NCI-H1436 treated with DMSO at 0.1 percent for 48 hours (cell line): ENCODE measurements around the gene MMP13.
"Not testable (repeated sequence)": the region's sequence is repeated elsewhere in the genome, so short reads cannot be mapped to it uniquely, and the experiment has no call there.

Source experiments
- DNase-seq: peaks from one replicate; lab custom pipeline; 2025; lab: John Stamatoyannopoulos, UW

The MMP13 gene

GRCh38 chr11:102955624-102956023, at the start of gene MMP13:
MMP13 (minus strand) TSS chr11:102955732; CDS start chr11:102955705, 27 bp downstream.
- no peak for DNase-seq

GRCh38 chr11:103004234-103004633, 48.7 kb upstream of the MMP13 start:
- DNase-seq, result not testable (repeated sequence)

GRCh38 chr11:102994105-102994504, 38.6 kb upstream of the MMP13 start:
- DNase-seq, result no peak

- DNase-seq, result no peak
Measured at GRCh38 chr11:102991776-102992175, 36.2 kb upstream of the MMP13 start.

- DNase-seq, result no peak
Measured at GRCh38 chr11:102990145-102990544, 34.6 kb upstream of the MMP13 start.

- DNase-seq, result no peak
Measured at GRCh38 chr11:102989379-102990047, 34.0 kb upstream of the MMP13 start.

GRCh38 chr11:102986815-102987214, 31.3 kb upstream of the MMP13 start:
- DNase-seq, result no peak

GRCh38 chr11:102985850-102986249, 30.3 kb upstream of the MMP13 start:
- no peak for DNase-seq

- DNase-seq, result no peak
Measured at GRCh38 chr11:102983486-102983885, 28.0 kb upstream of the MMP13 start.

GRCh38 chr11:102981324-102981910, 25.9 kb upstream of the MMP13 start:
- no peak for DNase-seq

- no peak for DNase-seq
Measured at GRCh38 chr11:102974552-102975280, 19.2 kb upstream of the MMP13 start.

- not testable (repeated sequence) for DNase-seq
Measured at GRCh38 chr11:102973698-102974097, 18.2 kb upstream of the MMP13 start.

GRCh38 chr11:102972853-102973252, 17.3 kb upstream of the MMP13 start:
- DNase-seq, result no peak

GRCh38 chr11:102971766-102972165, 16.2 kb upstream of the MMP13 start:
- no peak for DNase-seq

- DNase-seq, result no peak
Measured at GRCh38 chr11:102967497-102967896, 12.0 kb upstream of the MMP13 start.

GRCh38 chr11:102966011-102966410, 10.5 kb upstream of the MMP13 start:
- DNase-seq, result no peak

- no peak for DNase-seq
Measured at GRCh38 chr11:102964867-102965266, 9.3 kb upstream of the MMP13 start.

GRCh38 chr11:102957953-102958352, 2.4 kb upstream of the MMP13 start:
- no peak for DNase-seq

GRCh38 chr11:102950622-102951081, 4.9 kb downstream of the MMP13 start:
- DNase-seq, result no peak

- DNase-seq, result no peak
Measured at GRCh38 chr11:102946237-102946636, 9.3 kb downstream of the MMP13 start.

- DNase-seq, result peak; percentile 8
Measured at GRCh38 chr11:102940714-102941588, 14.6 kb downstream of the MMP13 start.

GRCh38 chr11:102936864-102937509, 18.5 kb downstream of the MMP13 start:
- DNase-seq, result no peak
